Measurements from ENCODE around the gene TYROBP.

The TYROBP gene

DNA sequence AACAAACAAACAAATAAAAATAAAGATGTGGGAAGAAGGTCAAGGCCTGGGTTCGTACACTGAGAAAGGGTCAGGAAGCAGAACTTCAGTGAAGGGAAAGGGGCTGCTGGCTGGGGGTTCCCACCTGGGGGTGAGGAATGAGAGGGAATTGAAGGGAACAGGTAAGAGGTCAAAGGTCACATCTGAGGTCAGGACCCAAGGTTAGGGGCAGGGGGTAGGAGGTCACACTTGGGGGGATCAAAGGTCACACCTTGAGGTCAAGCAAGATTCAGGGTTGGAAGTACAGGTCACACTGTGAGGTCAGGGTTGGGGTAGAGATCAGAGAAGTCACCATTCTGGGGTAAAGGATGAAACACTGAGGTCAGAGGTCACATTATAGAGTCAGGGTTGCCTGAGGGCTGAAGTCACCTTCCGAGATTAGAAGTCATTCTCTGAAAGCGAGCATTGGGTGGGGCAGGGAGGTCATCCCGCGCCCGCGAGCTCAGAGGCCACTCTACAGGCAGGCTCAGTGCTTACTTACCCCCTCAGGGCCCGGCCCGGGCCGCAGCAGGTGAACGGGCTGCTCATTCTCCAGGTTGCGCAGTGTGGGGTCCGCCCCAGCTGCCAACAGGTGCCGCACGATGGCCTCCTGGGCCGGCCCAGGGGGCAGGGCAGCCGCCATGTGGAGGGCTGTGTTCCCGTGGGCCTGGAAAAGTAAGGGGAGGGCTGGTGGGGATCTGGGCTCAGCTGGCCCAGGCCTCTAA is 18.6 kb downstream of the TYROBP start:
- TF ChIP-seq, protein P1, sequence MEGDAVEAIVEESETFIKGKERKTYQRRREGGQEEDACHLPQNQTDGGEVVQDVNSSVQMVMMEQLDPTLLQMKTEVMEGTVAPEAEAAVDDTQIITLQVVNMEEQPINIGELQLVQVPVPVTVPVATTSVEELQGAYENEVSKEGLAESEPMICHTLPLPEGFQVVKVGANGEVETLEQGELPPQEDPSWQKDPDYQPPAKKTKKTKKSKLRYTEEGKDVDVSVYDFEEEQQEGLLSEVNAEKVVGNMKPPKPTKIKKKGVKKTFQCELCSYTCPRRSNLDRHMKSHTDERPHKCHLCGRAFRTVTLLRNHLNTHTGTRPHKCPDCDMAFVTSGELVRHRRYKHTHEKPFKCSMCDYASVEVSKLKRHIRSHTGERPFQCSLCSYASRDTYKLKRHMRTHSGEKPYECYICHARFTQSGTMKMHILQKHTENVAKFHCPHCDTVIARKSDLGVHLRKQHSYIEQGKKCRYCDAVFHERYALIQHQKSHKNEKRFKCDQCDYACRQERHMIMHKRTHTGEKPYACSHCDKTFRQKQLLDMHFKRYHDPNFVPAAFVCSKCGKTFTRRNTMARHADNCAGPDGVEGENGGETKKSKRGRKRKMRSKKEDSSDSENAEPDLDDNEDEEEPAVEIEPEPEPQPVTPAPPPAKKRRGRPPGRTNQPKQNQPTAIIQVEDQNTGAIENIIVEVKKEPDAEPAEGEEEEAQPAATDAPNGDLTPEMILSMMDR (IDR thresholded peaks at IDR 0.05; ENCODE audit: insufficient read depth, low read depth, low read length, missing control alignments): no peak
- no peak for DNase-seq (ENCODE audit: low read depth)
- no peak overlapping the region for H3K4me3 ChIP-seq (ENCODE audit: low read length)

DNA sequence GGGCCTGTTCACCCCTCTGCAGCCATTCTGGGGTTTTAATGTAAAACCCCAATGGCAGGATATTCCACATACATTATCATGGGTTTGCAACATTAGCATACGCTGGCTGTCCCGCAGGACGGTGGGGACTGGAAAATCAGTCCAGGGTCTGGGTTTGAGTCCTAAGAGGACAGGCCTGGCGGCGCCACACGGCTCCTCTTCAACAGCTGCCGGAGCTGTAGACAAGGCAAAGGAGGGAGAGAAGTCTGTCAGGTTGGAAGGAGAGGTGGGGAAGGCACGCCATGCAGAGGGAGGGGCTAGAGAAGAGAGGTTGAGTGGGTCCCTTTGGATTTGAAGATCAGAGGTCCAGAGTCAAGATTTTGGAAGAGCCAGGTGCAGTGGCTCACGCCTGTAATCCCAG is 19.7 kb downstream of the TYROBP start:
- H3K4me3 ChIP-seq (ENCODE audit: low read length): no peak overlapping the region
- TF ChIP-seq, protein P1 (IDR thresholded peaks at IDR 0.05; ENCODE audit: insufficient read depth, low read depth, low read length, missing control alignments): no peak
- no peak for DNase-seq (ENCODE audit: low read depth)

DNA sequence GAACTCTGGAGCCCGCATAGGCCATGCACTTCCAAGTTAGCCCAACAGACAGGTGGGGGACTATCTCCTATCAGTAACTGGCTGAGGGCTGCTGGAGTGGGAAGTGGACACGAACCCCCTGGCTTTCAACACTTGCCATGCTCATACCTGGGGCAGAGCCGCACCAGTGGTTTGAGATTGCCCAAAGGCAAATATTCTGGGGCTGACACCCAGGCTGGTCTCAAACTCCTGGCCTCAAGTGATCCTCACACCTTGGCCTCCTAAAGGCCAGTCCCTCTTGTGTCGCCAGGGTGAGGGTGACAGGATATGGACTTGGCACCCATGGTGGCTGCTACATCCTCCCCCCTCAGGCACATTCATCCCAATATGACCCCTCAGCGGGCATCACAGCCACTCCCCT is 20.9 kb downstream of the TYROBP start:
- no peak for DNase-seq (ENCODE audit: low read depth)
- TF ChIP-seq, protein P1 (IDR thresholded peaks at IDR 0.05; ENCODE audit: insufficient read depth, low read depth, low read length, missing control alignments): no peak
- no peak overlapping the region for H3K4me3 ChIP-seq (ENCODE audit: low read length)

DNA sequence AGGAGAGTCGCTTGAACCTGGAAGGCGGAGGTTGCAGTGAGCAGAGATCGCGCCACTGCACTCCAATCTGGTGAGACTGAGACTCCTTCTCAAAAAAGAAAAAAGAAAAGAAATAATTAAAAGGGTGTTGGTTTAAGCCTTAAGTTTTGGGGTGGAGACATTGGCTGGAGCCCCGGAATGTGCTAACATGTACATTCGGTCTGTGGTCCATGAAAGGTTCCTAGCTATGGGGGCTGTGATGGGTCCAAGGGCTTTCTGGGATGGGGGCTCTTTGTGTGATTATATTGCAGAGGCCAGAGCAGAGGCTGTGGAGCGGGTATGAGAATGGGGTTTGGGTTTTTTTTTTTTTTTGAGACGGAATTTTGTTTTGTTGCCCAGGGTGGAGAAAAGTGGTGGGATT is 22.2 kb downstream of the TYROBP start:
- TF ChIP-seq, protein P1 (IDR thresholded peaks at IDR 0.05; ENCODE audit: insufficient read depth, low read depth, low read length, missing control alignments): no peak
- no peak for DNase-seq (ENCODE audit: low read depth)
- no peak overlapping the region for H3K4me3 ChIP-seq (ENCODE audit: low read length)

DNA sequence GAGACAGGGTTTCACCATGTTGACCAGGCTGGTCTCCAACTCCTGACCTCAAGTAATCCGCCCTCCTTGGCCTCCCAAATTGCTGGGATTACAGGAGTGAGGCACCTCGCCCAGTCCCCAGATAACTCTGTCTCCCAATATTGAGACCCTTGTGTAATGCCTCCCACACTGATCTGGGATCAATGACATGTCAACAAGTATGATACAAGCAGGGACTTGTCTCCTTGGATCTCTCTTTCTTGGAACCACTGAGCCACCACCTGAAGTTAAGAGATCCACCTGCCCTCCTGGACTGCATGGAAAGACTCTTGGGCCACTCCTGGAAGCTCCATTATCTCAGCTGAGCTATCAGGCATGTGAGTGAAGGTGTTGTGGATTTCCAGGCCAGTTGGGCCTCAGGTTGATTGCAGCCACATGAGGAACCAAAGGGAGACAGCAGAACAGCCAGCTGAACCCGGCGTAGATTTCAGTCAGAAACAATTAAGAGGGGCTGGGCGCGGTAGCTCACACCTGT is 22.8 kb downstream of the TYROBP start:
- DNase-seq (ENCODE audit: low read depth): no peak
- no peak overlapping the region for H3K4me3 ChIP-seq (ENCODE audit: low read length)
- TF ChIP-seq, protein P1 (IDR thresholded peaks at IDR 0.05; ENCODE audit: insufficient read depth, low read depth, low read length, missing control alignments): no peak

DNA sequence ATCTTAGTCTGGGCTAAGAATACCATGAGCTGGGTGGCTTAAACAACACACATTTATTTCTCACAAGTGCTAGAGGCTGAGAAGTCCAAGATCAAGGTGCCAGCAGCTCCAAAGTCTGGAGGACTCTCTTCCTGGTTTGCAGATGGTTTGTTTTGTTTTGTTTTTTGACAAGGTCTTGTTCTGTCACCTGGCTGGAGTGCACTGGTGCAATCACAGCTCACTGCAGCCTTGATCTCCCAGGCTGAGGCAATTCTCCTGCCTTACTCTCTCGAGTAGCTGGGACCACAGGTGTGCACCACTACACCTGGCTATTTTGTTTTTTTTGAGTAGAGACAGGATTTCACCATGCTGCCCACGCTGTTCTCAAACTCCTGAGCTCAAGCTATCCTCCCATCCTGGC is 24.2 kb downstream of the TYROBP start:
- no peak overlapping the region for H3K4me3 ChIP-seq (ENCODE audit: low read length)
- TF ChIP-seq, protein P1 (IDR thresholded peaks at IDR 0.05; ENCODE audit: insufficient read depth, low read depth, low read length, missing control alignments): no peak

More for the DNA sequence above, 24.2 kb downstream of the TYROBP start:
- no peak for DNase-seq (ENCODE audit: low read depth)
